ENCODE results near the gene MCUB.

The MCUB gene

GRCh38 chr4:109683621-109684253 is 123.7 kb downstream of the MCUB start:
- no peak for DNase-seq

- DNase-seq: no peak
Measured at GRCh38 chr4:109684727-109685126, 124.7 kb downstream of the MCUB start.

- no peak for DNase-seq
Measured at GRCh38 chr4:109690690-109691410, 130.8 kb downstream of the MCUB start.

GRCh38 chr4:109691411-109691920 is 131.4 kb downstream of the MCUB start:
- no peak for DNase-seq

GRCh38 chr4:109698656-109699055 is 138.6 kb downstream of the MCUB start:
- DNase-seq: no peak

GRCh38 chr4:109699553-109700225 is 139.6 kb downstream of the MCUB start:
- no peak for DNase-seq

GRCh38 chr4:109701566-109702410 is 141.7 kb downstream of the MCUB start:
- no peak for DNase-seq

GRCh38 chr4:109702950-109703663 is 143.1 kb downstream of the MCUB start, which contains the start of gene CASP6:
Gene CASP6, minus strand, starts transcription at chr4:109703445. Its CDS starts 50 bp downstream, at chr4:109703395.
- DNase-seq: peak; percentile 11 to 83 (median 64)

GRCh38 chr4:109703664-109704361 is 143.8 kb downstream of the MCUB start:
- no peak for DNase-seq

GRCh38 chr4:109708435-109708834 is 148.4 kb downstream of the MCUB start:
- DNase-seq: no peak

- DNase-seq: no peak
Measured at GRCh38 chr4:109708990-109709389, 148.9 kb downstream of the MCUB start.

- DNase-seq: no peak
Measured at GRCh38 chr4:109713500-109713899, 153.5 kb downstream of the MCUB start.

- no peak for DNase-seq
Measured at GRCh38 chr4:109718759-109719158, 158.7 kb downstream of the MCUB start.

- no peak for DNase-seq
Measured at GRCh38 chr4:109719604-109720003, 159.6 kb downstream of the MCUB start.

- DNase-seq: no peak
Measured at GRCh38 chr4:109721033-109721432, 161.0 kb downstream of the MCUB start.

GRCh38 chr4:109722357-109722756 is 162.3 kb downstream of the MCUB start:
- no peak for DNase-seq

- DNase-seq: no peak
Measured at GRCh38 chr4:109723110-109723509, 163.1 kb downstream of the MCUB start.

GRCh38 chr4:109728385-109728784 is 168.3 kb downstream of the MCUB start:
- DNase-seq: no peak

- DNase-seq: peak in 2 of 14 donors; percentile 32 to 36
Measured at GRCh38 chr4:109729117-109729717, 169.2 kb downstream of the MCUB start.

Data from C1 segment of cervical spinal cord (tissue), 14 donors.